DLD1 (cell line): ENCODE measurements around the gene BANK1.

ENCODE experiments used
- in situ Hi-C: cut with HindIII; loops from 2 replicates; pipeline ENCODE4 v1.10.0; 2017; ENCODE audit warnings: low sequenced_read_pairs

Gene BANK1

GRCh38 chr4:101954975-101955678, 164.6 kb downstream of the BANK1 start:
- in situ Hi-C loops = no loop called here

DNA sequence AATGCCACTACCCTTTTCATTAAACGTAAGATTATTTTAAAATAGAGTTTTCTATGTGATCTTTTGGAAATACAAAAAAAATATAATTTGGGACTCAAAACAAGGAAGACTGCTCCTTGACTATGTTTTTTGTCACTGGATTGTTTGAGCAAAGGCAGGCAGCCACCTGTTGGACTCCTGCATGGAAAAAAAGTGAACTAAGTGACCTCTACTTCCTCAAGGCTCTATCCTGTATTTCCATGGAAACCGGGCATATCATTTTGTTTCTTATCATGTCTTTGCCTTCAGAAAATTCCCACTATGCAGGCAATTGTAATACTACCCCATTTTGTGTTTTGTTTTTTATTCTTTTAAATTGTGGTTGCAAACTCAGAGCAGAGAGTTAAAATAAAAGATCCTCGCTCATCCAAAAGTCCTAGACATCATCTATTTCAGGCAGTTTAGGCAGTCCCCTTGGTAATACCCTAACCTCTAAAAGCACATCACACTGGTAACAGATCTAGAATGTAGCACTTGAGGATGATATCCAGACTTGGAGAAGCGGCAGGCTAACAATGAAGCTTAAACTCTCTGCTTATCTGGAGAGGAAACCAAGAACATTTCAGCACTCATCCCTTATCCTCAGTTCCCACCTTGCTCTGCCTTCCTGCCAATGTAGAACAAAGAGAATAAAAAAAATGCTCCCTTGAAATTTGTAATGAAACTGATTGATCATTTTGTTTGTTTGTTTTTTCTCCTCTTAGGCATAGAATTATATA, 165.7 kb downstream of the BANK1 start:
- in situ Hi-C loops = no loop called here

- in situ Hi-C loops = no loop called here
These were observed 168.0 kb downstream of the BANK1 start for GRCh38 chr4:101958547-101958946.

DNA sequence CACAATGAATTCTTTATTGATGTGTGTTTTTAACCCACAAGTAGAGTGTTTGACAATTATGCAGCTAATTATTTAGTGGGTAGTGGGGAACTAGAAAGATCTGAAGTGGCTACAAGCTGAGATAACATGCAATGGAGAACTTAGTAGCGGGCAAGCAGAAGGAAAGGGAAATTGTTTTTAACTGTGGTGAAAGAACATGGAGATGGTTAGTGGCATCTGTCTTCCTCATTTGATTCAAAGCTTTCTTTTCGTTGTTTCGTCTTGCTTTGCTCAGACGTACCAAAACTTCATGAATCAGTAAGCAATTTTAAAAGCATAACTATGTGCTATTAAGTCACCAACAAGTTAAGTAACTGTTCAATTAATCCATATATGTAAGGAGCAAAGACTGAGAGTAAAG, 169.9 kb downstream of the BANK1 start:
- in situ Hi-C loops = no loop called here

- in situ Hi-C loops = no loop called here
These were observed 170.6 kb downstream of the BANK1 start for GRCh38 chr4:101961144-101961543.

- in situ Hi-C loops = no loop called here
These were observed 177.3 kb downstream of the BANK1 start for GRCh38 chr4:101967697-101968346.

DNA sequence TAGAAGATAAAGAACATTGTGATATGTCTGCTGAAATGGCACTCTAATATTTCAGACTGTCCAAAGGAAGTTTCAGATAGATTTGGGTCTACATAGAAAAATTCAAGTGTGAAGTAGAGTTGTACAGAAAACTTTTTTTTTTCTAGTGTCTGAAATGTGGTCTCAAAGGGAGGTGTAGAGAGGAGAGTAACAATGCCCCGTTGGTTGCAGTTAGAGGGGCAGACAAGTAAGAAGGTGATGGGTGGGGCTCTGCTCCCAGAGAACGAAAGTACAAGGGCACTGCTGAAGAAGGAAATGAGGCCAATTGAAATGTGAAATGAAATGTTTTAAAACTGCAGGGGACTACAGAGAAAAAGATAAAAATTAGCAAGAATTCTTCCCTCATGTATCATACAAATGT, 177.8 kb downstream of the BANK1 start:
- in situ Hi-C loops = no loop called here

DNA sequence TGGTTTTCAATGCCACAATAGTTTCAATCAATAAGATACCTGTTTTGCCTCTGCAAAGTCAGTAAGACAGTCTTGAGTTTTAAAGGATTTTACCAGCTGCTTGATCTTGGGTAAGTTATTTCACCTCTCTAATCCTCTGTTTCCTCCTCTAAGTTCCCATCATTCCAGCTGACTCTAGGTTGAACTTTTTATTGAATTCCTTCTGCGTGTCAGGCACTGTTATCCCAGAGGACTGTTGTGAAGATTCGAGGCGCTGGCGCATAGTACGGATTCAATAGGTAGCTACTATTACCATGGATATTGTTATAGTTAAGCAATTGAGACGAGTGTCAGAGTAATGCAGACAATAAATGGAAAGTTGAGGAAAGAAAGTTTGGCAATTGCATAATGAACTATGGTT, 179.4 kb downstream of the BANK1 start:
- in situ Hi-C loops = no loop called here

GRCh38 chr4:101970547-101971155, 180.1 kb downstream of the BANK1 start:
- in situ Hi-C loops = no loop called here

GRCh38 chr4:101972791-101973190, 182.3 kb downstream of the BANK1 start:
- in situ Hi-C loops = no loop called here

DNA sequence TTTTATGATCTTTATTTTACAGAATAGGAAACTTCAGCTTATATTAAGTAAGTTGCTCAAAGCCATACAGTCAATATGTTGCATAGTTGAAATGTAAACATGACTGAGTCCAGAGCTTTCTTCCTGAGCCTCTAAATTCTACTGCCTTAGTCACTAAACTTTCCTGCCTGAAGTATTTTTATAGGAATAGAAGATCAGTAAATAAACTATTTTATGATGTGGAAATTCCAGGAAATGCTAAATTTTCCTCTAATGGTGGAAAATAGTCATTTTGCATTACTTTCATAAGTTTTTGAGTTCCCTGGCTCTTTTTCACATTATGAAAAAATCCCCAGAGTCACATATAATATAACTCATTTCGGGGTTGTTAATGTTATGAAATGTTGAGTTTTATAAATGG, 182.8 kb downstream of the BANK1 start:
- in situ Hi-C loops = no loop called here

- in situ Hi-C loops = no loop called here
These were observed 186.5 kb downstream of the BANK1 start for GRCh38 chr4:101977076-101977475.

DNA sequence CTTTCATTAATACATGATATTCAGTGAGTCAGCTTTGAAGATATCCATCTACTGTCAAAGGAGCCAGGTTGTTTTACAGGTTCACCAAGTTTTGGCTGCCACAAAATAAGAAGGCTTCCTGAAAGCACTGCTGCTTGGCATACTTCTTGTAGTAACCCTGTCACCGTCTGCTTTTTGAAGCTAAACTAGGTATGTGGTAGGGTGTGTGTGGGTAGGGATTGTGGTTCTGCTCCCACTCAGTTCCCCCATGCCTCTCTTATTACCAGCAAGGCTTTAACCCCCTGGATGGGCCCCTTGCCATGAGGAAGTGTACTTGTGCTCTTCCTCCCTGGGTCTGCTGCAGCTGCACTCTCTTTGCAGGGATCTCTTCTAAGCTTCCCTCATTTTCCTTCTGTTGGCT, 191.2 kb downstream of the BANK1 start:
- in situ Hi-C loops = no loop called here

GRCh38 chr4:101983835-101984234, 193.3 kb downstream of the BANK1 start:
- in situ Hi-C loops = no loop called here

GRCh38 chr4:101987623-101988243, 197.2 kb downstream of the BANK1 start:
- in situ Hi-C loops = no loop called here

GRCh38 chr4:101989551-101989950, 199.0 kb downstream of the BANK1 start:
- in situ Hi-C loops = no loop called here

- in situ Hi-C loops = no loop called here
These were observed 201.9 kb downstream of the BANK1 start for GRCh38 chr4:101992446-101992845.

GRCh38 chr4:101993002-101993841, 202.7 kb downstream of the BANK1 start:
- in situ Hi-C loops = no loop called here

DNA sequence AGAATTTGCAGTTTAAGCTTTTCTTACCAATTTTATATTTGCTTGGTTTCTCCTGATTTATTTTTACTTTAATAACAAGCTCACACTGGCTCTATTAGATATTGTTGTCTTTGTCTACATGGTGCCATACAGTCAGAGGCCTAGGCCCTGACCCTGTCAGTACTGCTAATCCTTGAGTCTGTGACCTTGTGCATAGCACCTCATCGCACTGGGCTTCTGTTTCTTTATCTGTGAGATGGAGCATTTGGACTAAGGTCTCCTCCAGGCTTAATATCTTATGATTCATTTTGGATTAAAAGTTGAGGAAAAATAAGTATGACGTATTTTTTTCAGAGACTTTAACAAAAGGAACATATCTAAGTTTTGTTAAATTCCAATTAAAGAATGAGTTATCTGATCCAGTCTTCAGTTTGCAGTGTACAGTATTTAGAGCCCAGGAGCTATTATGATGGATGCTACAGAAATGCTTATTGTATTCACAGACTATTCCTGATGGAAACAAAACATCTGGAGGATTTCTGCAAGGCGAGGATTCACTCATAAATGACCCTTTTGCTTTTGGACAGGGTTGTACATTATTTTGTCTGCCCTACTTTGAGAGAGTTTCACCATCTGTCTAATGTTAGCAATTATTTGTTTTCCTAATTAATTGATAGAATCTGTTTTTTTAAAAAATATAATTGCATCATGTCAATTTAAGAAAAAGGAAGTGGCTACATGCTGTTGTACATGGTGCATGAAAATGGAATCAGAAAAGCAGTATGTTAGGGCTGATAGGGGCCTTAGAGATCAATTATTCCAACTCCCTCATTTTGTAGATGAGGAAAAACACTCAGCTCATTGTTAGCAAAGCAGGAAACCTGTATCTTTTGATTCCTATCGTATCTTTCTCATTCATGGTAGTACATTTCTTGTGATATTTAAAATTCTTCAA, 203.6 kb downstream of the BANK1 start:
- in situ Hi-C loops = no loop called here
